ENCODE data around the gene C2orf92.

DNA sequence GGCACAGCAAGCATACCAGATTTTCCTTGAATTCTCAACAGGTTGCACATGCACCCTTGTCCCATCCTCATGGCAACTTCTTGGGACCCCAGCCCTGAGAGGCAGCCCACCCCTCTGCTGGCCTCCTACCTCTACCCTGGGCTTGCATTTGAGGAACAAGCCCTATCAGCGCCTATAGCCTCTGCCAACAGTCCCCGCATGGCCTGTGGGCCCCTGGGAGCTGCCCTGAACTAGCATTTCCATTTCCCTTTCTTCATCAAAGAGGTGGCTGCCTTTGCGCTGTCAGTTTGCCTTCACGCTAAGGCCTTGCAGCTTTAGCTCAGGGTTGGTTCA lies 38.5 kb downstream of the C2orf92 start:
- TF ChIP-seq CTCF (IDR thresholded peaks at IDR 0.05) = no peak
- TF ChIP-seq SIN3A (IDR thresholded peaks at IDR 0.05; ENCODE audit: borderline replicate concordance, insufficient read depth, low read depth, low read length) = no peak
- no peak for TF ChIP-seq POLR2AphosphoS5 (IDR thresholded peaks at IDR 0.05; ENCODE audit: low read depth, low read length)
- no peak for TF ChIP-seq TCF7L2 (IDR thresholded peaks at IDR 0.05; ENCODE audit: low read depth, low read length)
- no peak for TF ChIP-seq REST (IDR thresholded peaks at IDR 0.05; ENCODE audit: insufficient read depth in 1 of 2, low read depth in 2 of 2, low read length in 1 of 2)
